Stimulated activated naive CD8-positive, alpha-beta T cell treated with anti-CD3 and anti-CD28 coated beads, Interleukin-15, amount 100 ng/mL, for 72 hours (primary cell): Measurements from ENCODE around the gene OLFML2A.
A peak's percentile ranks its signal among the peaks of the same experiment; 100 is the strongest.
"Not testable (repeated sequence)": the region's sequence is repeated elsewhere in the genome, so short reads cannot be mapped to it uniquely, and the experiment has no call there.

Source experiments
- ATAC-seq: fragments of 150-1000 bp; cut with Tn5 transposase; 2 replicates; pipeline ENCODE4 v1.10.0; 2021; ENCODE audit warnings: mild to moderate bottlenecking, moderate library complexity
- DNase-seq, 2 donors: peaks; one replicate each; pipeline ENCODE4 v3.0.0; 2021 to 2022
- H3K27ac Mint-ChIP-seq, 2 donors: one replicate each; pipeline ENCODE4 v1.8.0; 2022; ENCODE audit warnings: mild to moderate bottlenecking in 2 of 2, mixed read lengths in 2 of 2, moderate library complexity in 2 of 2
- H3K27me3 Mint-ChIP-seq: one replicate; pipeline ENCODE4 v1.8.0; 2022; ENCODE audit warnings: mixed read lengths
- H3K4me1 Mint-ChIP-seq: one replicate; pipeline ENCODE4 v1.8.0; 2022; ENCODE audit warnings: mild to moderate bottlenecking, mixed read lengths
- H3K4me3 Mint-ChIP-seq, 2 donors: one replicate each; pipeline ENCODE4 v1.8.0; 2022; ENCODE audit warnings: mild to moderate bottlenecking in 2 of 2, mixed read lengths in 2 of 2, moderate library complexity in 1 of 2
- H3K9me3 Mint-ChIP-seq, 2 donors: one replicate each; pipeline ENCODE4 v1.8.0; 2022; ENCODE audit warnings: mixed read lengths in 2 of 2

OLFML2A gene

GRCh38 chr9:124812441-124812876, 35.5 kb downstream of the OLFML2A start:
- Mint-ChIP-seq H3K9me3 (no peaks in the 10 kb centered on the region), H3K4me3 (no peak overlapping the region), H3K4me1 (peaks cover 6% of the 10 kb centered on the region), H3K27me3 (peaks cover 10% of the 10 kb centered on the region), H3K27ac (peak overlapping the region in 1 of 2 donors; percentile 23)
- no peak for DNase-seq
- ATAC-seq: peak; percentile 40

GRCh38 chr9:124813041-124813440, 36.1 kb downstream of the OLFML2A start:
- Mint-ChIP-seq H3K9me3 (no peaks in the 10 kb centered on the region), H3K27me3 (peaks cover 14% of the 10 kb centered on the region), H3K27ac (peak overlapping the region in 1 of 2 donors; percentile 74), H3K4me3 (no peak overlapping the region), H3K4me1 (peaks cover 9% of the 10 kb centered on the region)
- no peak for DNase-seq
- ATAC-seq: no peak

- Mint-ChIP-seq H3K27ac (no peak overlapping the region), H3K4me3 (no peak overlapping the region), H3K27me3 (peaks cover 20% of the 10 kb centered on the region), H3K9me3 (no peaks in the 10 kb centered on the region), H3K4me1 (peaks cover 15% of the 10 kb centered on the region)
- ATAC-seq: no peak
- DNase-seq: no peak
These were observed 36.7 kb downstream of the OLFML2A start for GRCh38 chr9:124813501-124814163.

GRCh38 chr9:124814164-124814535, 37.2 kb downstream of the OLFML2A start:
- ATAC-seq (no peak), DNase-seq (no peak)
- no peak overlapping the region for H3K27ac Mint-ChIP-seq
- H3K4me1 Mint-ChIP-seq: peaks cover 19% of the 10 kb centered on the region
- peaks cover 24% of the 10 kb centered on the region for H3K27me3 Mint-ChIP-seq
- no peaks in the 10 kb centered on the region for H3K9me3 Mint-ChIP-seq
- H3K4me3 Mint-ChIP-seq: no peak overlapping the region

GRCh38 chr9:124815601-124816000, 38.7 kb downstream of the OLFML2A start:
- Mint-ChIP-seq H3K27me3 (peaks cover 33% of the 10 kb centered on the region), H3K4me3 (no peak overlapping the region), H3K9me3 (no peaks in the 10 kb centered on the region), H3K27ac (no peak overlapping the region), H3K4me1 (peaks cover 19% of the 10 kb centered on the region)
- DNase-seq (no peak), ATAC-seq (no peak)

GRCh38 chr9:124818431-124819281, 41.7 kb downstream of the OLFML2A start:
- Mint-ChIP-seq H3K9me3 (no peaks in the 10 kb centered on the region), H3K27me3 (peaks cover 44% of the 10 kb centered on the region), H3K4me1 (peaks cover 13% of the 10 kb centered on the region), H3K27ac (peak overlapping the region in 1 of 2 donors; percentile 27), H3K4me3 (peak overlapping the region in 1 of 2 donors; percentile 43)
- DNase-seq: peak; percentile 26 to 37
- ATAC-seq: peak; percentile 94

GRCh38 chr9:124820698-124821623, 44.0 kb downstream of the OLFML2A start:
- DNase-seq (no peak), ATAC-seq (no peak)
- Mint-ChIP-seq H3K27ac (no peak overlapping the region), H3K9me3 (no peaks in the 10 kb centered on the region), H3K4me1 (peaks cover 13% of the 10 kb centered on the region), H3K27me3 (peaks cover 44% of the 10 kb centered on the region), H3K4me3 (no peak overlapping the region)

- no peak for DNase-seq
- H3K27me3 Mint-ChIP-seq: peaks cover 12% of the 10 kb centered on the region
- H3K4me3 Mint-ChIP-seq: no peak overlapping the region
- H3K27ac Mint-ChIP-seq: no peak overlapping the region
- H3K9me3 Mint-ChIP-seq: peaks cover 0 to 5% of the 10 kb centered on the region in 2 donors
- ATAC-seq: no peak
- H3K4me1 Mint-ChIP-seq: no peaks in the 10 kb centered on the region
These were observed 51.8 kb downstream of the OLFML2A start for GRCh38 chr9:124828489-124829333.

- Mint-ChIP-seq H3K27ac (no peak overlapping the region), H3K4me1 (no peaks in the 10 kb centered on the region), H3K4me3 (no peak overlapping the region), H3K27me3 (peaks cover 15% of the 10 kb centered on the region), H3K9me3 (peaks cover 0 to 5% of the 10 kb centered on the region in 2 donors)
- DNase-seq: no peak
- no peak for ATAC-seq
These were observed 52.4 kb downstream of the OLFML2A start for GRCh38 chr9:124829334-124829669.

GRCh38 chr9:124830593-124830992, 53.7 kb downstream of the OLFML2A start:
- no peaks in the 10 kb centered on the region for H3K4me1 Mint-ChIP-seq

GRCh38 chr9:124831642-124832364, 54.9 kb downstream of the OLFML2A start:
- no peak overlapping the region for H3K4me3 Mint-ChIP-seq
- DNase-seq: no peak
- no peak for ATAC-seq
- H3K27me3 Mint-ChIP-seq: peaks cover 21% of the 10 kb centered on the region
- no peaks in the 10 kb centered on the region for H3K4me1 Mint-ChIP-seq
- no peaks in the 10 kb centered on the region for H3K9me3 Mint-ChIP-seq
- no peak overlapping the region for H3K27ac Mint-ChIP-seq

More at GRCh38 chr9:124830593-124830992, 53.7 kb downstream of the OLFML2A start:
- DNase-seq (no peak), ATAC-seq (no peak)
- Mint-ChIP-seq H3K27me3 (peaks cover 20% of the 10 kb centered on the region), H3K27ac (peak overlapping the region in 1 of 2 donors; percentile 12), H3K9me3 (peaks cover 0 to 5% of the 10 kb centered on the region in 2 donors), H3K4me3 (no peak overlapping the region)

GRCh38 chr9:124834591-124834990, 57.7 kb downstream of the OLFML2A start:
- H3K27me3 Mint-ChIP-seq: peaks cover 47% of the 10 kb centered on the region
- ATAC-seq (no peak), DNase-seq (no peak)
- H3K4me3 Mint-ChIP-seq: no peak overlapping the region
- H3K9me3 Mint-ChIP-seq: no peaks in the 10 kb centered on the region
- H3K4me1 Mint-ChIP-seq: no peaks in the 10 kb centered on the region
- peak overlapping the region in 1 of 2 donors; percentile 10 for H3K27ac Mint-ChIP-seq

GRCh38 chr9:124835026-124835557, 58.2 kb downstream of the OLFML2A start:
- no peak for DNase-seq
- Mint-ChIP-seq H3K27me3 (peaks cover 52% of the 10 kb centered on the region), H3K4me1 (no peaks in the 10 kb centered on the region), H3K4me3 (no peak overlapping the region), H3K27ac (no peak overlapping the region), H3K9me3 (no peaks in the 10 kb centered on the region)
- no peak for ATAC-seq

GRCh38 chr9:124838132-124838531, 61.2 kb downstream of the OLFML2A start:
- not testable (repeated sequence) for H3K4me1 Mint-ChIP-seq, ATAC-seq, H3K4me3 Mint-ChIP-seq, DNase-seq, H3K27ac Mint-ChIP-seq, H3K9me3 Mint-ChIP-seq
- H3K27me3 Mint-ChIP-seq: peaks cover 51% of the 10 kb centered on the region
